Neural cell (in vitro differentiated cells): Measurements from ENCODE around the gene ONECUT2.

Source experiments
- CTCF ChIP-seq: fragments of 450-650 bp; IDR thresholded peaks from 2 replicates; pipeline ENCODE4 v1.5.1; 2014; ENCODE audit warnings: antibody characterized with exemption, mild to moderate bottlenecking, moderate library complexity; ENCODE audit not compliant: poor library complexity, severe bottlenecking
- EZH2 ChIP-seq: fragments of 200-600, 300-800 bp; shearing (Covaris generic), sonication (generic); IDR thresholded peaks from 2 replicates; pipeline ENCODE4 v1.6.1; 2014; ENCODE audit warnings: antibody characterized with exemption, low read length, borderline replicate concordance, mild to moderate bottlenecking; ENCODE audit not compliant: insufficient read depth, poor library complexity, severe bottlenecking
- RAD21 ChIP-seq: fragments of 450-650 bp; conservative IDR thresholded peaks from 2 replicates; pipeline ENCODE4 v1.6.1; 2014; ENCODE audit warnings: antibody characterized with exemption, mild to moderate bottlenecking, moderate library complexity
- REST ChIP-seq: IDR thresholded peaks from 2 replicates; pipeline ENCODE4 v1.6.1; 2012; ENCODE audit warnings: borderline replicate concordance
- TAF1 ChIP-seq: IDR thresholded peaks from 2 replicates; pipeline ENCODE4 v1.6.1; 2012; ENCODE audit warnings: low read depth

- no peak for TF ChIP-seq TAF1
- TF ChIP-seq REST: no peak
- TF ChIP-seq CTCF: peak; percentile 83
- no peak for TF ChIP-seq EZH2
- peak; percentile 80 for TF ChIP-seq RAD21
These were observed 3.8 kb downstream of the ONECUT2 start for GRCh38 chr18:57438743-57439608.
